HG03558 (cell line): Measurements from ENCODE around the gene NDUFB8.

Source experiments
- ATAC-seq: cut with Tn5 transposase; IDR thresholded peaks from one replicate; pipeline ENCODE4 v1.9.1; 2021; ENCODE audit warnings: moderate number of reproducible peaks; ENCODE audit not compliant: unreplicated experiment; ENCODE audit errors: extremely low read depth

NDUFB8 gene

DNA sequence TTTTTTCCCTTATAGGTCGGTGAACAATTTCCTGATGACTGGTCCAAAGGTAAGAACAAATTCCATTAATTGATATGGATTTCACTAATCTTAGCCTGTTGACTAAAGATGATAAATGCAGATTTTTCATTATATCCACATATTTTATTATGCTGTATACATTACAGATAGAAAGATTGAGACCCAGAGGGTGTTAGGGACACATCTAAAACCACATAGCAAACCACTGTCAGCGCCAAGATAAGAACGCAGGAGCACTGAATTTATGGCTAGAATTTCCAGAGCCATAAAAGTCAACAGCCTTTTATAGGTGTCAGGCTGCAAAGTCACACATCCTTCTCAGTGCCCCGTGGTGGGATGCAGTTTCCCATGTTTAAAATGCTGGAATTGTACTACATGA is 50.6 kb downstream of the NDUFB8 start:
- ATAC-seq, result no peak

DNA sequence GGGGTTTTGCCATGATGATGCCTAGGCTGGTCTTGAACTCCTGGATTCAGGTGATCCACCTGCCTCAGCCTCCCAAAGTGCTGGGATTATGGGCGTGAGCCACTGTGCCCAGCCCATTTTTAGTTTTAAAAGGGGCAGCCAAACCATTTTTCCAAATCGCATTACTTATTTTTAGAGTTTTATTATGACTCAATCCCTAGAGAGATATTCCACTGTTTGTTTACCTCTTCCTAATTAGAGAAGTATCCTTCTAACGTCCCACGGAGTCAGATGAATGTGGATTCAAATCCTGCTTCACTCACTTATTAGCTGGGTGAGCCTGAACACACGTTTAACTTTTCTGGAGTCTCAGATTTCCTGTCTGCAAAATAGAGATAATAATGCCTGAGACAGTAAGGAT is 51.7 kb downstream of the NDUFB8 start:
- ATAC-seq, result no peak
